Loucy (cell line): Measurements from ENCODE around the gene HSPA12B.

Experiments
- H2AFZ ChIP-seq: fragments of 200-600 bp; sonication (generic); 2 replicates; pipeline ENCODE4 v1.6.0; 2016; ENCODE audit warnings: antibody characterized with exemption, mild to moderate bottlenecking, low read length, moderate library complexity
- H3F3A ChIP-seq: fragments of 200-600 bp; 2 replicates; pipeline ENCODE4 v1.6.0; 2016; ENCODE audit warnings: antibody characterized with exemption, low read depth, mild to moderate bottlenecking
- H3K27me3 ChIP-seq: fragments of 200-600 bp; sonication (generic); 2 replicates; pipeline ENCODE4 v1.6.1; 2014; ENCODE audit warnings: low read length, mild to moderate bottlenecking; ENCODE audit not compliant: insufficient read depth, poor library complexity, severe bottlenecking
- H3K36me3 ChIP-seq: fragments of 200-600 bp; sonication (generic); 2 replicates; pipeline ENCODE4 v1.6.1; 2016; ENCODE audit warnings: low read length; ENCODE audit not compliant: insufficient read depth
- H3K4me1 ChIP-seq: fragments of 200-600 bp; sonication (generic); 2 replicates; pipeline ENCODE4 v1.5.1; 2014; ENCODE audit warnings: low read length, mild to moderate bottlenecking; ENCODE audit not compliant: insufficient read depth, poor library complexity, severe bottlenecking
- H3K4me2 ChIP-seq: fragments of 200-600 bp; sonication (generic); 2 replicates; pipeline ENCODE4 v1.6.0; 2014; ENCODE audit warnings: antibody characterized with exemption, low read length, low read depth, mild to moderate bottlenecking; ENCODE audit not compliant: poor library complexity, severe bottlenecking
- H3K4me3 ChIP-seq: fragments of 200-600 bp; sonication (generic); 2 replicates; pipeline ENCODE4 v1.5.1; 2014; ENCODE audit warnings: low read length, mild to moderate bottlenecking, mixed read lengths; ENCODE audit not compliant: poor library complexity, severe bottlenecking
- H3K79me2 ChIP-seq: fragments of 200-600 bp; sonication (generic); 2 replicates; pipeline ENCODE4 v1.6.1; 2014; ENCODE audit warnings: low read length; ENCODE audit not compliant: insufficient read depth
- H3K9ac ChIP-seq: fragments of 200-600 bp; sonication (generic); 2 replicates; pipeline ENCODE4 v1.6.0; 2014; ENCODE audit warnings: mild to moderate bottlenecking, low read depth, low read length, moderate library complexity; ENCODE audit not compliant: poor library complexity, severe bottlenecking
- H3K9me2 ChIP-seq: fragments of 200-600 bp; sonication (generic); replicated peaks from 2 replicates; pipeline ENCODE4 v1.6.1; 2016; ENCODE audit warnings: low read depth, low read length, mixed read lengths
- H3K9me3 ChIP-seq: fragments of 200-600 bp; sonication (generic); 2 replicates; pipeline ENCODE4 v1.6.1; 2014; ENCODE audit warnings: mild to moderate bottlenecking, antibody characterized with exemption, low read length, low read depth; ENCODE audit not compliant: insufficient read depth
- H4K20me1 ChIP-seq: fragments of 200-600 bp; sonication (generic); 2 replicates; pipeline ENCODE4 v1.6.0; 2014; ENCODE audit warnings: antibody characterized with exemption, low read length, mild to moderate bottlenecking; ENCODE audit not compliant: insufficient read depth, poor library complexity, severe bottlenecking
- EZH2phosphoT487 ChIP-seq: fragments of 200-600 bp; IDR thresholded peaks from 2 replicates; pipeline ENCODE4 v1.6.1; 2018; ENCODE audit warnings: antibody characterized with exemption, mild to moderate bottlenecking, moderate library complexity, borderline replicate concordance
- TF ChIP-seq, protein P1 (sequence below): fragments of 200-600 bp; sonication (generic); conservative IDR thresholded peaks from 2 replicates; pipeline ENCODE4 v1.5.1; 2014; ENCODE audit warnings: mild to moderate bottlenecking, antibody characterized with exemption, low read length

Gene HSPA12B, protein sequence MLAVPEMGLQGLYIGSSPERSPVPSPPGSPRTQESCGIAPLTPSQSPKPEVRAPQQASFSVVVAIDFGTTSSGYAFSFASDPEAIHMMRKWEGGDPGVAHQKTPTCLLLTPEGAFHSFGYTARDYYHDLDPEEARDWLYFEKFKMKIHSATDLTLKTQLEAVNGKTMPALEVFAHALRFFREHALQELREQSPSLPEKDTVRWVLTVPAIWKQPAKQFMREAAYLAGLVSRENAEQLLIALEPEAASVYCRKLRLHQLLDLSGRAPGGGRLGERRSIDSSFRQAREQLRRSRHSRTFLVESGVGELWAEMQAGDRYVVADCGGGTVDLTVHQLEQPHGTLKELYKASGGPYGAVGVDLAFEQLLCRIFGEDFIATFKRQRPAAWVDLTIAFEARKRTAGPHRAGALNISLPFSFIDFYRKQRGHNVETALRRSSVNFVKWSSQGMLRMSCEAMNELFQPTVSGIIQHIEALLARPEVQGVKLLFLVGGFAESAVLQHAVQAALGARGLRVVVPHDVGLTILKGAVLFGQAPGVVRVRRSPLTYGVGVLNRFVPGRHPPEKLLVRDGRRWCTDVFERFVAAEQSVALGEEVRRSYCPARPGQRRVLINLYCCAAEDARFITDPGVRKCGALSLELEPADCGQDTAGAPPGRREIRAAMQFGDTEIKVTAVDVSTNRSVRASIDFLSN

DNA sequence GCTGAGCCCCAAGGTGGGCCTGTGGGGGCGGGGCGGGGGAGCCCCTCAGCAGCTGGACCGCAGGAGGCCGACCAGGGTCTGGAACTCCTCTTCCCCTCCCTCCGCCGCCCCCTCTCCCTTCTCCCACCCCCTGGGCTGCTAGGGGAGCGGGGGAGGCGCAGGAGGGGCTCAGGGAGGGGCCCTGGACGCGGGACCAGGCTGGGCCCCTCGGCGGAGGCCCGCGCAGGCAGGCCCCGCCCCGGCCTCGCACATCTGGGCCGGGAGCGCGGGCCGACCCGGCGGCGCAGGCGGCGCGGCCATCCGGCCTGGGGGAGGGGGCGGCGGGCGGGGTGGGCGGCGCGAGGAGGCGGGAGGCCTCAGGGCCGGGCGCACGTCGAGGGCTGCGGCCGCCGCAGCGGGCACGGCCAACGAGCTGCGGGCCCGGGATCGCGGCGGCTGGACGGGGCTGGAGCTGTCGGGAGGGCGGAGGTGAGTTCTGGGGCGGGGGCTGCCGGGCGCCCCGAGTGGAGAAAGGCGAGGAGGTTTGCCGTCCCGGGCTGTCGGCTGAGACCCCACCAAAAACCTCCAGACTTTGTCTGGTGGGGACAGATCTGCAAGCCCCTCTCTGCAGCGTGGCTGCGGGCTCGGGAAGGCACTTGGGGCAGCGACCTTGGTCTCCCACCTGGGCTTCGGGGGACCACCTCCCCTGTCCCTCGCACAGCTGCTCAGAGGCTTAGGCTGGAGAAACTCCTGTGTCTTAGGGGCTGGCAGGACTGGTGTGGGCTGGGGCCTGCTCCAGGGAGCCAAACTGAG is at the start of gene HSPA12B:
Gene HSPA12B, plus strand, starts transcription at position 359 of the 792 bp plus-strand sequence. CDS start 5,990 bp downstream, outside the sequence.
- no peaks in the 10 kb centered on the region for H3K27me3 ChIP-seq
- H3K9ac ChIP-seq, result no peak within 1 kb of the TSS
- H3K4me3 ChIP-seq, result no peak within 1 kb of the TSS
- peaks cover 3% of the 10 kb centered on the region for H3K4me1 ChIP-seq
- no peaks in the 10 kb centered on the region for H3K79me2 ChIP-seq
- H2AFZ ChIP-seq, result no peak within 1 kb of the TSS
- no peaks in the 10 kb centered on the region for H4K20me1 ChIP-seq
- no peaks in the 10 kb centered on the region for H3K36me3 ChIP-seq
- H3F3A ChIP-seq, result no peaks in the 10 kb centered on the region
- no peaks in the 10 kb centered on the region for H3K9me3 ChIP-seq
- no peaks in the 10 kb centered on the region for H3K9me2 ChIP-seq
- no peak within 1 kb of the TSS for H3K4me2 ChIP-seq
- no peak for TF ChIP-seq EZH2phosphoT487
- TF ChIP-seq, protein P1, sequence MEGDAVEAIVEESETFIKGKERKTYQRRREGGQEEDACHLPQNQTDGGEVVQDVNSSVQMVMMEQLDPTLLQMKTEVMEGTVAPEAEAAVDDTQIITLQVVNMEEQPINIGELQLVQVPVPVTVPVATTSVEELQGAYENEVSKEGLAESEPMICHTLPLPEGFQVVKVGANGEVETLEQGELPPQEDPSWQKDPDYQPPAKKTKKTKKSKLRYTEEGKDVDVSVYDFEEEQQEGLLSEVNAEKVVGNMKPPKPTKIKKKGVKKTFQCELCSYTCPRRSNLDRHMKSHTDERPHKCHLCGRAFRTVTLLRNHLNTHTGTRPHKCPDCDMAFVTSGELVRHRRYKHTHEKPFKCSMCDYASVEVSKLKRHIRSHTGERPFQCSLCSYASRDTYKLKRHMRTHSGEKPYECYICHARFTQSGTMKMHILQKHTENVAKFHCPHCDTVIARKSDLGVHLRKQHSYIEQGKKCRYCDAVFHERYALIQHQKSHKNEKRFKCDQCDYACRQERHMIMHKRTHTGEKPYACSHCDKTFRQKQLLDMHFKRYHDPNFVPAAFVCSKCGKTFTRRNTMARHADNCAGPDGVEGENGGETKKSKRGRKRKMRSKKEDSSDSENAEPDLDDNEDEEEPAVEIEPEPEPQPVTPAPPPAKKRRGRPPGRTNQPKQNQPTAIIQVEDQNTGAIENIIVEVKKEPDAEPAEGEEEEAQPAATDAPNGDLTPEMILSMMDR, result no peak

DNA sequence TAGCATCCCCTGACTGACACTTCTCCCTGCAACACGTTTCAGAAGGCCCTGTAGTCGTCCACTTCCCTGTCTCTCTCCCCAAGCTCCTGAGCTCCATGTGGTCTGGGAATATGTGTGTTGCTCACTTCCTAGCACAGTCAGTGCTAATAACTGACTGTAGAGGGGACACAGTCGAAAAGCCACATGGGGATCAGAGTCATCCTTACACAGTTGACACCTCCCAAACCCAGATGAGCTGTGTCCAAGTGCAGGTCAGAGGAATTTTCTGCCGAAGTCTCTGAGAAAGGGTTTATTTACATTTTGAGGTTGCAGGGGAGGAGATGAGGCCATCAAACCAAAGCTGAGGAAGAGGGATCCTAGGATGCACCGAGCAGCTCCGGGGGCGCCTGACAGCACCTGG is 47.1 kb upstream of the HSPA12B start:
- Histone ChIP-seq H4K20me1 (no peaks in the 10 kb centered on the region), H3K9me2 (no peaks in the 10 kb centered on the region), H3K36me3 (no peaks in the 10 kb centered on the region), H3K4me3 (no peak overlapping the region), H3K79me2 (no peaks in the 10 kb centered on the region), H2AFZ (no peak overlapping the region), H3K27me3 (no peaks in the 10 kb centered on the region), H3K9me3 (no peaks in the 10 kb centered on the region), H3K4me2 (no peak overlapping the region), H3K4me1 (no peaks in the 10 kb centered on the region), H3K9ac (no peak overlapping the region), H3F3A (no peaks in the 10 kb centered on the region)
- TF ChIP-seq EZH2phosphoT487, result no peak
- TF ChIP-seq, protein P1, result no peak

DNA sequence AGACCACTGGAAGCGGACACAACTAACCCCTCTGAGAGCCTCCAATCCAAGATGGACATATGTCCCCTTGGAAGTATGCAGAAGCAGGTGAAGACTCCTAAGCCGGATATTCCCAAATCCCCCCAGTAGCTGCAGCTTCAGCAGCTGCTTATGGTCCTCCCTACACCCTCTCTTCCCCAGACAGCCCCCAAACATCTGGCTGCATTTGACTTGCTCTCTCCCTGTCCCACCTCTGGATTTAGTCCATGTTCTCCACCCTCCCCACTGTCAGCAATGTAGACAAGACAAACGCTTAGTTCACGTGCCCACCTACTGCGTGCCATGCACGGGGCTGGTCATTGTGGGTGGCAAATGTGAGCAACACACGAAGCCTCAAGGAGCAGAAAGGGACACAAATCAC is 46.1 kb upstream of the HSPA12B start:
- no peaks in the 10 kb centered on the region for H3K79me2 ChIP-seq
- H3K4me2 ChIP-seq, result no peak overlapping the region
- no peaks in the 10 kb centered on the region for H3K27me3 ChIP-seq
- no peaks in the 10 kb centered on the region for H3K9me3 ChIP-seq
- H3K9ac ChIP-seq, result no peak overlapping the region
- H3K9me2 ChIP-seq, result no peaks in the 10 kb centered on the region
- TF ChIP-seq, protein P1, result no peak
- TF ChIP-seq EZH2phosphoT487, result no peak
- no peak overlapping the region for H2AFZ ChIP-seq
- H3K4me1 ChIP-seq, result no peaks in the 10 kb centered on the region
- no peak overlapping the region for H3K4me3 ChIP-seq
- H3K36me3 ChIP-seq, result no peaks in the 10 kb centered on the region
- no peaks in the 10 kb centered on the region for H4K20me1 ChIP-seq
- no peaks in the 10 kb centered on the region for H3F3A ChIP-seq
